Tibial nerve (tissue), 4 donors: Measurements from ENCODE around the gene SCFD1. TPM values are rescaled to one million over a fixed set of nuclear protein-coding genes. Genes with fewer than 3 reads are reported as not detected.
"Not testable (repeated sequence)": the region's sequence is repeated elsewhere in the genome, so short reads cannot be mapped to it uniquely, and the experiment has no call there.

Source experiments
- DNase-seq, 2 donors: peaks; one replicate each; pipeline ENCODE4 v3.0.0-alpha.2; 2019; ENCODE audit warnings: low spot score in 2 of 2
- H3K27ac ChIP-seq, 4 donors: fragments of 200-600 bp; sonication (generic) in 3 of 4; one replicate each; pipeline ENCODE4 v1.5.1; 2017 to 2019; ENCODE audit warnings: mild to moderate bottlenecking in 1 of 4
- H3K27me3 ChIP-seq, 2 donors: fragments of 200-600 bp; sonication (generic) in 1 of 2; one replicate each; pipeline versions ENCODE4 v1.5.1 to v1.6.0; 2017 to 2019
- H3K36me3 ChIP-seq, 3 donors: fragments of 200-600 bp; sonication (generic); one replicate each; pipeline ENCODE4 v1.5.1; 2018 to 2019
- H3K4me1 ChIP-seq, 4 donors: fragments of 200-600 bp; sonication (generic) in 3 of 4; one replicate each; pipeline ENCODE4 v1.5.1; 2017 to 2019
- H3K4me3 ChIP-seq, 4 donors: fragments of 200-600 bp; sonication (generic) in 3 of 4; one replicate each; pipeline ENCODE4 v1.5.1; 2017 to 2019; ENCODE audit warnings: mild to moderate bottlenecking in 1 of 4, moderate library complexity in 1 of 4
- H3K9me3 ChIP-seq, 4 donors: fragments of 200-600 bp; sonication (generic) in 3 of 4; one replicate each; pipeline ENCODE4 v1.5.1; 2017 to 2019
- CTCF ChIP-seq, 5 experiments: fragments of 200-600 bp in 3 of 5; fragments of 450-650 bp in 2 of 5; sonication (generic) in 3 of 5; IDR thresholded peaks; one replicate each; pipeline ENCODE4 v1.5.1; 2016 to 2019; ENCODE audit warnings: antibody characterized with exemption in 5 of 5, mild to moderate bottlenecking in 3 of 5, moderate library complexity in 2 of 5
- EP300 ChIP-seq, 2 donors: sonication (generic); formaldehyde crosslinking; IDR thresholded peaks; one replicate each; pipeline ENCODE4 v1.6.1; 2017; ENCODE audit warnings: antibody characterized with exemption in 2 of 2, mild to moderate bottlenecking in 1 of 2
- POLR2A ChIP-seq, 2 donors: fragments of 450-650 bp; IDR thresholded peaks; one replicate each; pipeline ENCODE4 v1.6.1; 2017; ENCODE audit warnings: antibody characterized with exemption in 2 of 2, mild to moderate bottlenecking in 2 of 2, moderate library complexity in 2 of 2
- WGBS, 2 donors: methylation state at CpG; one replicate each; pipeline ENCODE4 v1.1.5; 2018; 5-methylcytosine and 5-hydroxymethylcytosine counted together
- total RNA-seq, 4 donors: library from RNA; depleted of rRNA; stranded (reverse); fragments of >200 nt; gene quantifications; one replicate each; pipeline ENCODE4 v1.1.0, GENCODE V29; 2016

The SCFD1 gene
- total RNA-seq, 4 donors from 2014 or later, result 44.1 to 131 (median 75.0) TPM

- H3K36me3 ChIP-seq, result peaks cover 0 to 30% (median 0%) of the 10 kb centered on the region in 3 donors
- H3K9me3 ChIP-seq, result peaks cover 0 to 4% (median 1%) of the 10 kb centered on the region in 4 donors
- WGBS, 2 donors, result 70 to 71% methylated on average over 3 of the region's 3 CpGs
- H3K4me1 ChIP-seq, result no peaks in the 10 kb centered on the region
- TF ChIP-seq EP300 (IDR thresholded peaks at IDR 0.05) (no peak), POLR2A (IDR thresholded peaks at IDR 0.05) (no peak)
- no peaks in the 10 kb centered on the region for H3K27me3 ChIP-seq
- H3K4me3 ChIP-seq, result no peak overlapping the region
- H3K27ac ChIP-seq, result no peak overlapping the region
- no peak for DNase-seq
Observed at GRCh38 chr14:30587141-30587540, 35.0 kb upstream of the SCFD1 start.

- TF ChIP-seq EP300 (IDR thresholded peaks at IDR 0.05) (no peak), POLR2A (IDR thresholded peaks at IDR 0.05) (no peak), CTCF (IDR thresholded peaks at IDR 0.05) (no peak)
- no peak for DNase-seq
- Histone ChIP-seq H3K9me3 (peaks cover 0 to 4% (median 1%) of the 10 kb centered on the region in 4 donors), H3K27me3 (no peaks in the 10 kb centered on the region), H3K36me3 (peaks cover 0 to 31% (median 0%) of the 10 kb centered on the region in 3 donors), H3K4me1 (no peaks in the 10 kb centered on the region), H3K27ac (no peak overlapping the region), H3K4me3 (no peak overlapping the region)
Observed at GRCh38 chr14:30588873-30589272, 33.2 kb upstream of the SCFD1 start.

- H3K4me3 ChIP-seq, result no peak overlapping the region
- H3K4me1 ChIP-seq, result no peaks in the 10 kb centered on the region
- peaks cover 0 to 44% (median 3%) of the 10 kb centered on the region in 3 donors for H3K36me3 ChIP-seq
- H3K27ac ChIP-seq, result no peak overlapping the region
- H3K27me3 ChIP-seq, result no peaks in the 10 kb centered on the region
- WGBS, 2 donors, result 59 to 66% methylated on average over 1 of the region's 1 CpG
- TF ChIP-seq POLR2A (IDR thresholded peaks at IDR 0.05), result no peak
- no peak for TF ChIP-seq EP300 (IDR thresholded peaks at IDR 0.05)
- no peak for TF ChIP-seq CTCF (IDR thresholded peaks at IDR 0.05)
- H3K9me3 ChIP-seq, result no peaks in the 10 kb centered on the region
- DNase-seq, result no peak
Observed at GRCh38 chr14:30596935-30597334, 25.2 kb upstream of the SCFD1 start.

GRCh38 chr14:30597504-30597903 lies 24.6 kb upstream of the SCFD1 start:
- Histone ChIP-seq H3K4me1 (no peaks in the 10 kb centered on the region), H3K9me3 (no peaks in the 10 kb centered on the region), H3K27me3 (no peaks in the 10 kb centered on the region), H3K4me3 (no peak overlapping the region), H3K36me3 (peaks cover 0 to 44% (median 3%) of the 10 kb centered on the region in 3 donors), H3K27ac (no peak overlapping the region)
- no peak for TF ChIP-seq EP300 (IDR thresholded peaks at IDR 0.05)
- TF ChIP-seq CTCF (IDR thresholded peaks at IDR 0.05), result no peak
- TF ChIP-seq POLR2A (IDR thresholded peaks at IDR 0.05), result no peak
- DNase-seq, result no peak

- H3K4me3 ChIP-seq, result no peak overlapping the region
- H3K36me3 ChIP-seq, result peaks cover 0 to 63% (median 3%) of the 10 kb centered on the region in 3 donors
- no peak overlapping the region for H3K27ac ChIP-seq
- 88 to 92% methylated on average over 8 of the region's 8 CpGs for WGBS, 2 donors
- H3K4me1 ChIP-seq, result no peaks in the 10 kb centered on the region
- H3K27me3 ChIP-seq, result no peaks in the 10 kb centered on the region
- DNase-seq, result no peak
- H3K9me3 ChIP-seq, result no peaks in the 10 kb centered on the region
- TF ChIP-seq EP300 (IDR thresholded peaks at IDR 0.05), result no peak
Observed at GRCh38 chr14:30600922-30601918, 20.9 kb upstream of the SCFD1 start.

- no peak for TF ChIP-seq EP300 (IDR thresholded peaks at IDR 0.05)
- no peak for TF ChIP-seq CTCF (IDR thresholded peaks at IDR 0.05)
- TF ChIP-seq POLR2A (IDR thresholded peaks at IDR 0.05), result no peak
- H3K36me3 ChIP-seq, result peaks cover 0 to 63% (median 3%) of the 10 kb centered on the region in 3 donors
- no peak for DNase-seq
- H3K4me3 ChIP-seq, result no peak overlapping the region
- no peak overlapping the region for H3K27ac ChIP-seq
- no peaks in the 10 kb centered on the region for H3K9me3 ChIP-seq
- no peaks in the 10 kb centered on the region for H3K4me1 ChIP-seq
- WGBS, 2 donors, result 93 to 96% methylated on average over 3 of the region's 3 CpGs
- H3K27me3 ChIP-seq, result no peaks in the 10 kb centered on the region
Observed at GRCh38 chr14:30603402-30603801, 18.7 kb upstream of the SCFD1 start.

GRCh38 chr14:30604696-30605095 lies 17.4 kb upstream of the SCFD1 start:
- not testable (repeated sequence) for H3K4me3 ChIP-seq, H3K9me3 ChIP-seq, H3K4me1 ChIP-seq, DNase-seq, H3K27ac ChIP-seq, H3K27me3 ChIP-seq
- WGBS, 2 donors, result 94 to 98% methylated on average over 8 of the region's 8 CpGs
- H3K36me3 ChIP-seq, result peaks cover 0 to 56% (median 3%) of the 10 kb centered on the region in 3 donors
